Activated T-helper 1 cell treated with Interleukin-2 at 50 U/mL for 16 hours (primary cell): Measurements from ENCODE around the gene ZNF23.
"Not testable (repeated sequence)": the region's sequence is repeated elsewhere in the genome, so short reads cannot be mapped to it uniquely, and the experiment has no call there.

Experiments
- DNase-seq: peaks from one replicate; pipeline ENCODE4 v3.0.0-alpha.2; 2020; ENCODE audit warnings: low read depth

ZNF23 gene

DNA sequence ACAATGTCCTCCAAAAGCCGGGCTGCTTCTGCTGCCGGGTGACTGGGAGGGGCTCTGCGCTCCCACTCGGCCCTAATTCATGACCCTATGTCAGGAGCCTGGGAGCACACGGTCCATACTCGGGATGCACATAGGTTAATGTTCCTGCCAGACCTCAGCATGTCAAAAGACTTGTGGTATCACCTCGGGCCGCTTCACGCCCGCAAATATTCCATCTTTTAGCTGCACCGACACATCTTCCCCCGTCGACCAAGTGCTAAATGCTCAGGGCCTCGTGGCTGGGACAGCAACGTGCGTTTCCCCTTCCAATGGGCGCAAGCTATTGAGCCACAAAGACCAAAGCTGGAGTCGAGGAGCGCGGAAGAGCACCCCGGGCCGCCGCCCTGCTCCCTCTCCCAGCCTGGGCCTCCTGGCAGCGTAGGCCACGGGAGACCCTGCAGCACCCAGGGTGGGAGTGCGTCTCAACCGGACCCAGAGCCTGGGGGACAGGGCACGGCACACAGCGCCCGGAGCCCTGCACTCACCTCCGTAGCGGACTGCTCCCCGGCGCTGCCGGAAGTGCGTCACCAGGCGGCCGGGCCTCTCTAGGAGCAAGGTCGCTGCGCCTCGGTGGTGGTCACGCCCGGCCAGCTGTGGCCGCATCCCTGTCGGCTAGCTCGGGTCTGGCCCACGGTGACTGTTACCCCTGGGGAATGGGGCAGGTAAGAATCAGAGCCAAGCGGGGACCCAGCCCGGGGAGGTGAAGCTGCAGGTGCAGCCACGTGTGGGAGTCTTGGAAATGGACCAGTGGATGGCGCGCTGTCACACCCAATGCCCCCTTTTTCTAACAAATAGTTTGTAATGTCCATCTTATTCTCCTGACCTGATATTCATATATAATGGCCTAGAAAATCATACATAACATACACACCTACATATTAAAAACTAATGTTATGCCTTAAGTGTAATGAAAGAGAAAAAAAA lies at the start of gene ZNF23:
ZNF23 (minus strand) TSS at position 562 of the 963 bp plus-strand sequence. CDS start 5,451 bp downstream, outside the sequence.
- DNase-seq, result peak; percentile 71

DNA sequence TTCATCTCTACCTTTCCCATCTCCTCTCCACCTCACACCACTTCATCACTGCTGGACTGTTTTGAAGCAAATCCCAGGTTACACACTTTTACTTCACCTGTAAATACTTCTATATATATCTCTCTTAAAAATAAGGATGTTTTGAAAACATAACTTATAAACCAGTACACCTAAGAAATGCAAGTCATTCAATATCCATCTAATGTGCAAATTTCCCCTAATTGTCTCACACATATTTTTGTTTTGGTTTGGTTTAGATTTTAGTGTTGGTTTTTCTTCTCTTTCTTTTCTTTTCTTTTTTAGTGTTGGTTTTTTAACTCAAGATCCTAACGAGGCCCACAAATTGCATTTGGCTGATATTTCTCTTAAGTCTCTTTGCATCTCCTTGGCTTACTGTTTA lies 45.0 kb upstream of the ZNF23 start:
- DNase-seq, result no peak

DNA sequence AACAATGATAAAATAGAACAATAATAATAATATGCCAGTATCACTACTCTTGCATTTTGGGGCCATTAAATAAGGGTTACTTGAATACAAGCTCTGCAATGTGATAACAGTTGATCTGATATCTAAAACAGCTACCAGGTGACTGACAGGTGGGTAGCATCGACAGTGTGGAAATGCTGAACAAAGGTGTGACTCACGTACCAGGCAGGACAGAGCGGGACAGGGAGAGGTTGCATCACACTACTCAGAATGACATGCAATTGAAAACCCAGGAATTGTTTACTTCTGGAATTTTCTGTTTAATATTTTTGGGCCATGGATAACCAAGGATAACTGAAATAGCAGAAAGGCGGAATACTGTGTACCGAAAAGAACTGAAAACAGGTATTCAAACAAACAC lies 42.9 kb upstream of the ZNF23 start:
- DNase-seq, result no peak

DNA sequence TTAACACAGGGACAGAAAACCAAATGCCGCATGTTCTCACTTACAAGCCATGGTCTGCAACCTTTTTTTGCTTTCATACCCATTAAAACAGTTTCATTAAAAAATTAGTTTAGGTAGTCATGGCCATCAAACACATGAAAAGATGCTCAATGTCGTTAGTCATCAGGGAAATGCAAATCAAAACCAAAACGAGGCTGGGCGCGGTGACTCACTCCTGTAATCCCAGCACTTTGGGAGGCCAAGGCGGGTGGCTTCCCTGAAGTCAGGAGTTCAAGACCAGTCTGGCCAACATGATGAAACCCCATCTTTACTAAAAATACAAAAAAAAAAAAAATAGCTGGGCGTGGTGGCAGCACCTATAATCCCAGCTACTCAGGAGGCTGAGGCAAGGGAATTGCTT lies 42.0 kb upstream of the ZNF23 start:
- DNase-seq, result not testable (repeated sequence)

DNA sequence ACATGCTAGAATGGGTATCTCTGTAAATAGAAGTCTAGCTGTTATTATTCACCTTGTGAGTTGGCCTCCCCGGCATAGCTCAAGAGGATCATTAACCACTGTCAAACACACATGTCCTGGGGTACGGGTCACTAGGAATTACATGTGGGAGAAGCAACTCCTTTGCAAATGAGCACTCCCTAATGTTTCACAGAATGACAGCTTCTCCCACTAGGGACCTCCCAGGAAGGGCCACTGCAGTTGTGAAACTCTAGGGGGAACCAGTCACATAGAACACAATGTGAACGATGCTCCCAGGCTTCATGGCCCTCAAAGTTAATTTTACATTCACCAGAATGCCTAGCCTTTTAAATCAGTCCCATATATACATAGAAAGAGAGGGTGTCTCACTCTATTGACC lies 39.5 kb upstream of the ZNF23 start:
- DNase-seq, result no peak

DNA sequence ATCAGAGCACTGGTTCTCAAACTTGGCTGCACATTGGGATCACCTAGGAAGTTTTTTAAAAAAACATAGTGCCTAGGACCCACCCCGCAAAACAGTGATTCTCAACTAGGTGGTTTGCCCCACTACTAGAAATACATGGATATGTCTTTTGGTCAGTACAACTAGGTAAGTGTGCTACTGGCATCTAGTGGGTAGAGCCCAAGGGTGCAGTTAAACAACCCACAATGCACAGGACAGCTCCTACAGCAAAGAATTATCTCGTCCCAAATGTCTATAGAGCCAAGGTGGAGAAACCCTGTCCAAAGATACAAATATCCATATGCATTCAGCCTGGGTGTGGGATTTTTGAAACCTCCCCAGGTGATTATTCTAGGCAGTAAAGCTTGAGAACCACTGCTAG lies 38.9 kb upstream of the ZNF23 start:
- DNase-seq, result no peak

DNA sequence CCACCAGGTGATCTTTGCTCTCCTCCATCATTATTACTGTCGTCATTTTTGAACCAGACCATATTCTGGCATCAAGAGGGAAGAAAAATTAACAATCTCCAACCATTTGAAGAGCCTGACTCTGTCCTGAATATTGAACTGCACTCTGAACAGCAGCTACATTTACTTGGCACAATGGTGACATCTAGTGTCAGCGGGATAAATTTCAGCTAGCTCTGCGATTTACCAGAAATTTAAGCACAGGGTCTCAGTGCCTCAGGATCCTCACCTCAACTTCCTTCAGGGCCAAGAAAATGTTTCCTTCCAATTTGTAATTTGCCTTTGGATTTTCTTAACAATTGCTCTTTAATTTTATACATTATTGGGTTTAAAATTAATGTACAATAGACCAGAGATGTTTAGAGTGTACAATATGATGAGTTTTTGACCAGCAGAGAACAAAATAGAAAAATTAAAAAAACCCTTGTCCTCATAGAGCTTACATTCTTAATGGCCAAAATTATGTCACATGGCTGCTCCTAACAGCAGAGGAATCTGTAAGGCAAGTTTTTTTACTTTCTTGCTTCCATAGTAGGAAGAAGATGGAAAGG lies 37.8 kb upstream of the ZNF23 start:
- peak; percentile 8 for DNase-seq

DNA sequence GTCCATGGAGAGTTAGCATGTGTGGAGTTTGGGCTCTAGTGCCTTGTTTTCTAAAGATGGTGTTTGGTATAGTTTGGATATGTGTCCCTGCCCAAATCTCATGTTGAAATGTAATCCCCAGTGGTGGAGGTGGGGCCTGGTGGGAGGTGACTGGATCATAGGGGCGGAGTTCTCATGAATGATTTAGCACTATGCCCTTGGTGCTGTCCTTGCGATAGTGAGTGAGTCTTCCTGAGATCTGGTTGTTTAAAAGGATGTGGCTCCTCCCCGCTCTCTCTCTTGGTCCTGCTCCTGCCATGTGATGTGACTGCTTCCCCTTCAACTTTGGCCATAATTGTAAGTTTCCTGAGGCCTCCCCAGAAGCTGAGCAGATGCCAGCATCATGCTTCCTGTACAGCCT lies 36.0 kb upstream of the ZNF23 start:
- DNase-seq, result no peak

DNA sequence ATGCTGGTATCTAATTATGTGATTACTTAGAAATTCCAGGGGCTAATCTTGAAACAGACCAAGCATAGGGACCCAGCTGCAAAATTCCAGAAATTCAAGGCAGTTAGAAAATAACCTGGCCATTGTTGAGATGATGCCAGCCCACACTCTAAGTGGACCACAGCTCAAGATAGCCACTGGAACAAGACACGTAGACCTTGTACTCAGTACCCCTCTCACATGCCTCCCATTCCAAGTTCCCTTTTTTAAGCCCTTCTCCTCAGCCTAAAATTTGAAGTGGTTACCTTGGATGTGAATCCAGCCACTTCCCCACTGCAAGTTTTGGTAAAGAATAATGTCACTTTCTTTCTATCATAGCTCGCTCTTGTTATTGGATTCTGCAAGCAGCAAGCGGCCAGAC lies 31.2 kb upstream of the ZNF23 start:
- DNase-seq, result no peak

DNA sequence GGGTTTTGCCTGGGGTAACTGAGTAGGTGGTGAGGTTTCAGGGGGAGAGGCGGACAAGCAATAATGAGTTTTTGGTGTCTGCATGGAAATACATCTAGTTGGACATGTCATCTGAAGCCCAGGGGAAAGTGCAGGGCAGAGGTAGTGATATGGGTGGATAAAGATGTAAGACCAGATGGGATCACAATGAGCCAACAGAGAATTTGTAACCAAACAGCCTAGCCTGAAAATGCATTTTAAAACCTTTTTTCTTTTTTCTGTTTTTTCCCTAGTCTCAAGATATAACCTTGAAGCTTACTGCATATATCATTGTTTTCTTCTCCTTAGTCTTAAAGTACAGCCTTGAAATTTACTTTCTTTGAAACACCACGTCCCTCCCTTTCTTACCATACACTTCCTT lies 30.7 kb upstream of the ZNF23 start:
- DNase-seq, result no peak

DNA sequence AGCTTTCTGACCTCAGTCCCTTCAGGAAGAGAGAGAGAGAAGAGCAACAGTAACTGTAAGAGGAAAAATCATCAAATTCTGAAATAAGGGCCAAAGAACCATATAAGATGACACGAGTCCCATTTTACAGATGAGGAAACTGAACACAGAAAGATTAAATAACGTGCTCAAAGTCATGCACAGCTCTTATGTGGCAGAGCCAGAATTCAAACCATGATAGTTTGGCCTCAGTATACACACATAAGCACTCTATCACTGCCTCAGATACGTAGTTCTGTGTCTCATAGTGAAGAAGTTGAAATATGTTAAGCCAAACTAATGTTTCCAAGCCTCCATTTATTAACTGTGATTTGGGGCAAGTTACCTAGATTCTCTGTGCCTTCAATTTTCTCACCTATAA lies 29.0 kb upstream of the ZNF23 start:
- no peak for DNase-seq

DNA sequence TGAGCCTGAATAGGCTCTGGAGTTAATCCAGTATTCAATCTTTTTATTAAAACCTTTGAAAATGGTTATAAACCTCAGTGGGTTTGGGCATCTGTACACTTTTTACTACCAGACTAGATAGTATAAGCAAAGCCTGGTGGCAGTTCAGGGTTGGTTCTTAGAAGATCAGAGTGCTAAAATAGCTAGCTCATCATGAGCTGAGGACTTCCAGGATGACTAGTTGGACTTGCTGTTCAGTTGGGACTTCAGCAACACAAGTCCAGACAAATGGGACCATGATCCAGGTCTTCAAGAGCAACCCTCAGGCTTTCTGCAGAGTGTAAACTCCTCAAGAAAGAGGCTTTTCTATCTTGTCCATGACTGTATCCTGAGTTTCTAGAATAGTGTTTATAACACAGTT lies 28.3 kb upstream of the ZNF23 start:
- DNase-seq, result no peak

DNA sequence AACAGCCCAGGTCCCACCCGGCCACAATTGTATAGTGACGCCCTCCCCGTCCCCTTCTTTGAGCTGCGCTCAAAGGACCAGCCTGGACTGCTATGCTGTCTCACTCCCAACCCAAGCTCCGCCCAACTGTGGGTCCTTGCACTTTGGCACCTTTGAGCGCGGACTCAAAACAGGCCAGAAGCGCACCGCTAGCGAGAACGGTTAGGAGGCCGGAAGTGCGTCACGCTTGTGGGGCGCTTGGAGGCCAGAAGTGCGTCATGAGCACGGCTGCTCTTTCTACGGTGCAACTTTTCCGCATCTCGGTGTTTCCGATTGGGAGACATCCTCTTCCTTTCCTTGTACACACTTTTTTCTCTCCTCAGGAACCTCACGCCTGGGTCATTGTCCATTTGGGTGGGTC lies 27.1 kb upstream of the ZNF23 start, which contains the start of gene ZNF19:
ZNF19 (minus strand) TSS at position 203 of the 400 bp plus-strand sequence. CDS start 7,210 bp downstream, outside the sequence.
- no peak for DNase-seq

DNA sequence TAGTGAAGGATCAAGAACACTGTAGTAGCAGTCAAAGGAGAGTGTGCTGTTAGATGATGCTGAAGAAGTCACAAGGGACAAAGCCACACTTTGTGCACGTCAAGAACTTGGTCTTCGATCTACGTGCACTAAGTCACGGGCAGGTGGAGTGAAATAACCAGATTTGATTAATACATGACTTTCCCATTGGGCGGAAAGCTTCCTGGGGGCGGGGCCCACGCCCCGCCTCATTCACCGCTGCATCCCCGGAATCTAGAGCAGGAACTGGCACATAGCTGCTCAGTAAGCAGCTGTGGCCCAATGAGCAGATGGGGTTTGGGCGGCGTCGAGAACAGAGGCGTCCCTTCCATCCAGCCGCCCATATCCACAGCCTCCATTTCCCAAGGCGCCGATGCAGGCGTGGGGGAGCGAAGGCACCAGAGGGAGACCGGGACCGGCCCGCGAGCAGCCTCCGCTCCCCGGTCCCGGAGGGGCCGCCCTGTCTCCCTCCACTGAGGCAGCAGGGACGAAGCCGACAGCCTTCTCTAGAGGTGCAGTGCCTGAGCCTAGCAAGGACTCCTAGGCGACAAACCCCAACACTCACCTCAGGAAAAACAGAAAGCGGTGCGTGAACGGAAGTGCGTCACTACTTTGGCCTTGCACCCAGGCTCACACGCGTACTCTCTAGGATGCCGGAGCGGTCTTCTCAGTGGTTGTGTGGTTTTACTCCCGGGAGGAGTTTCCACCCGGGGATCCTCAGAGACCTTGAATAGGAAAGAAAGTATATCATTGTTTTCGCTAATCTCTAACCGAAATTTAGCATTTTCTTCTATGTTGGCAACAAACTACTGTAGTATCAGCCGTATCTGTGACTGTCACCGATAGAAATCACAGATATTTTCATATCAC lies 22.2 kb upstream of the ZNF23 start:
- DNase-seq, result peak; percentile 59

DNA sequence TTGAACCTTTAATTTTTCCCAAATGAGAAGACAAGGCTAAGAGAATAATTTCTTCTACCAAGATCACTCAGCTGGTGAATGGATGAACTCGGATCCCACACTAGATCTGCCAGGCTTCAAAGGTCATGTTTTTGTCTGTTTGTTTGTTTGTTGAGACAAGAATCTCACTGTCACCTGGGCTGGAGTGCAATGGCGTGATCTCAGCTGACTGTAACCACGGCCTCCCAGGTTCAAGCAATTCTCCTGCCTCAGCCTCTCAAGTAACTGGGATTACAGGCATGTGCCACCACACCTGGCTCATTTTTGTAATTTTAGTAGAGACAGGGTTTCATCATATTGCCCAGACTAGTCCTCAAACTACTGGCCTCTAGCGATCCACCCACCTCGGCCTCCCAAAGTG lies 20.5 kb upstream of the ZNF23 start:
- DNase-seq, result no peak

DNA sequence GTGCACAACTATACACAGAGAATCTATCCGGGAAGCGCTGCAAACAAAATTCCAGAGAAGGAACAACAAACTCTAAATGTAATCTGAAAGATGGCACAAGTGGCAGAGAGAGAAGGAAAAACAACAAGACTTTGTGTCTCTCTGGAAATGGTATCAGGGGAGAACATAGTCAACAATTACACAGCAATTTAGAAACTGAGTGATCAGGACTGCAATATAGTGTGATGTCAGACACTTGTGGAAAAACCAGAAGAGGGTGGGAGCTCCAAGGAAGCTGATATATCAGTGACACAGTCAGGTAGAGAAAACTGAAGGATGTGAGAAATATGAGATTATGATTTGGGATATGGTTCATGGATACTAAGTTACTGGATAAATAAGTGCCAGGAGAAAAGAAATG lies 18.9 kb upstream of the ZNF23 start:
- no peak for DNase-seq

DNA sequence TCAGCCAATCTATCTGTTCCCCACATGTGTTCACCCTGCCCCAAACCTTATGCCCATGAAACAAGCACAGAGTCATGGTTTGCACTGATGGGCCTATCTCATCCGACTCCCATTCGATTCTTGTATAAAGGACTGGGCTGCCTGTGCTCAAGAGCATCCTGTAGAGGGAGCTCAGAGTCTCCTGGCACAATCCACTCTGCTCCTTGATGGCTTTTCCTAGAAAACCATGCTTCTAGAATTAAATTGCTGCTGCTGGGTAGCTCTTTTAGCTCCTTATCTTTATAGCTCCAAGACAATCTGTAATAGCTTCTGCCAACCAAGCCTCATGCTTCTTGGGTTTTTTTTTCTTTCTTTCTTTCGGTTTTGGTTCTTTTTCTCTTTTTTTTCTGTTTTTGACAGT lies 17.4 kb upstream of the ZNF23 start:
- no peak for DNase-seq

DNA sequence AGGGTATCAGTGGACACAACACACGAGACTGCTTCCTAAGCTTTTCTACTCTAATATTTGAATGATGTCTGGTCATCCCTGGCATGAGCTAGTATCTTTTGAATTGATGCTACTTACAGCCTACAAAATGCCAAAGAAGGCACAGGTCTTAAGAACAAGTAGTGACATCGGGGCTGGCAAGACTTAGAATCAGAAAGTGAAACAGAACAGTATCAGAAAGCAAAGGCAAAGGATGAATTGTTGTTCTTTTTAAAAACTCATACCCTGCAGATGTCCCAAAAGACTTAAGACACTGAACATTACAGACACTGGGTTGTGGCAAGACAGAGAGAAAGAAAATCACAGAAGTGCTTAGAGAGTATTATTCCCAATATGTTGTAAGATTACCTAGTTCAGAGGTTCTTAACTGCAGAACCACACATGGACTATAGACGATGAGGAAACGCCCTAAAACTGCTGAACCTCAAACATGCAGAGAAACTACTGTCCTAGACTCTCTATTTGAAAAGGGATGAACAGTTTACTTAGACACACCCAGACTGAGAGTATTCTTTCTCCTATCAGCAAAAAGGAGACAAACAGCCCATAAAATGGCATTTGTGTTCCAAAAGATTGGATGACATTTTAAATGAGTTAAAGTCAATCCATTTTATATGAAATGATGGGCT lies 14.5 kb upstream of the ZNF23 start:
- no peak for DNase-seq

DNA sequence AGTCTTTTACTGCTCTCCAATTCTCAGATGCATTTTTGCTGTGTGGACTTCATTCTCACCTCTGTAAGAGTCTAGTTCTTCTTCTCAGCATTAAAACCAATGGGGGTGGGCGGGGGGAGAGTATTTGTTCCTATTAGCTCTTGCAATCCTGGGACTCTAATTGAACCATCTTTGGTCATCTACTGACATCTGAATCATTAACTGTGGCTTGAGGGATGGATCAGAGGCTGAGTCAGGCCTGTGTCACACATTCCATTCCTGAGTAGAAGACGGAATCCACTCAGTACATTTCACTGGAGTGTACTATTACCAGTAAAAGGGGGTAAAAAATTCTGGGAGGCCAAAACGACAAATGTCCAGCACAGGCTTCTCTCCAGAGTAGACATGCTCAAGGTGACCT lies 12.8 kb upstream of the ZNF23 start:
- no peak for DNase-seq

DNA sequence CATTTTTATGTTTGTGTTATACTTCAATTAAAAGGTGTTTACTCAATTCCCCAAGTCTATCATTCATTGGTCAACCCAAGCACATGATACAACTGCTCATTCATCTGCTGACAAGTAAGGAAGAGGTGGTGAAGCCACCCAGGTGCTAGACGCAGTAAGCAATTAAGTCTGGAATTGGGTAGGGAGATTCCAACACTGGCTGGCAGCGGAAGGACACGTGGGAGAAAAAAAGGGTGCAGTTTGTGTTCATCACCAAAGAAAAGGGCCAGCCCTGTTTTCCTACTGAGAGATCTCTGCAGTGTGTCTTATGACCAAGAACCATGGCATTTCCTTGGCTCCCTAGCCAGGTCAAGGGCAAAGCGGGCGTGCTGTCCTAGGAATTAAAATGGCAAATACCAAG lies 11.8 kb upstream of the ZNF23 start:
- DNase-seq, result no peak

DNA sequence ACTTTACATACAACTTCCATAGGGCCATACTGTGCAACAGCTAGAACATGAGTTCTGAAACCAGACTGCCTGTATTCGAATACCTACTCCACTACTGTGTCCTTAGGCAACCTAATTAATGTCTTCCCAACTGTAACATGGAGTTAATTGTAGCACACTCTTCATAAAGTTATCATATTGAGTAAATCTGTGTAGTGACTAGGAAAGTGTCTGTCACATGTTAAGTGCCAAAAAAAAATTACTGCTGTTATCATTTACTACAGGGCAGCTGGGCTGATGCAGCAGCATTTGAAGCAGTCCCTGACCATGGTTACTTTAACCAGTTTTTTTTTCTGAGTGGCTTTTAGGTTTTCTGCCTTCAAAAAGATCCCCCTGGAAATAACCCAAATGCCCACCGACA lies 10.9 kb upstream of the ZNF23 start:
- no peak for DNase-seq

DNA sequence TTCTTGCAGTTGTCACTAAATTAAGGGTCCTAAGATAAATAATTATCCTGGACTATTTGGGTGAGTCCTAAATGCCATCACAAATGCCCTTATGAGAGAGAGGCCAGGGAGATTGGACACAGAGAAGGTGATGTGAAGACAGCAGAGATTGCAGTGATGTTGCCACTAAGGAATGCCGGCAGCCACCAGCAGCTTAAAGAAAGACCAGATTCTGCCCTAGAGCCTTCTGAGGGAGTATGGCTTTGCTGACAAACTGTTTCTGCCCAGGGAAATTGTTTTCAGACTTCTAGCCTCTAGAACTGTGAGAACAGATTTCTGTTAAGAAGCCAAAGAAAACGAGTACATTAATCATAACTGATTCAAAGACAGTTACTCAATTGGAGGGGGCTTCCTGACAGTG lies 10.0 kb upstream of the ZNF23 start:
- no peak for DNase-seq
